Parathyroid adenoma (tissue), 2 donors: ENCODE results near the gene SLC7A5.
"Not testable (repeated sequence)": the region's sequence is repeated elsewhere in the genome, so short reads cannot be mapped to it uniquely, and the experiment has no call there.

Source experiments
- H2AFZ ChIP-seq: fragments of 300-600 bp; sonication (generic); one replicate; pipeline ENCODE4 v1.7.0; 2017; ENCODE audit warnings: antibody characterized with exemption, mild to moderate bottlenecking
- H3K27ac ChIP-seq: fragments of 300-600 bp; sonication (generic); one replicate; pipeline ENCODE4 v1.7.0; 2017
- H3K27me3 ChIP-seq: fragments of 300-600 bp; sonication (generic); one replicate; pipeline ENCODE4 v1.7.0; 2017; ENCODE audit warnings: low read length; ENCODE audit not compliant: control insufficient read depth, insufficient read depth
- H3K36me3 ChIP-seq: fragments of 300-600 bp; sonication (generic); one replicate; pipeline ENCODE4 v1.7.0; 2017; ENCODE audit warnings: low read length; ENCODE audit not compliant: control insufficient read depth, insufficient read depth
- H3K4me1 ChIP-seq: fragments of 300-600 bp; sonication (generic); one replicate; pipeline ENCODE4 v1.7.0; 2017; ENCODE audit warnings: control low read depth
- H3K4me2 ChIP-seq: fragments of 300-600 bp; sonication (generic); one replicate; pipeline ENCODE4 v1.7.0; 2017; ENCODE audit warnings: low read length
- H3K4me3 ChIP-seq: fragments of 300-600 bp; sonication (generic); one replicate; pipeline ENCODE4 v1.7.0; 2017; ENCODE audit warnings: low read depth, low read length
- H3K79me2 ChIP-seq: fragments of 300-600 bp; sonication (generic); one replicate; pipeline ENCODE4 v1.7.0; 2017; ENCODE audit warnings: control low read depth
- H3K9ac ChIP-seq: fragments of 300-600 bp; sonication (generic); one replicate; pipeline ENCODE4 v1.7.0; 2017; ENCODE audit warnings: mild to moderate bottlenecking
- H3K9me3 ChIP-seq: fragments of 300-600 bp; sonication (generic); one replicate; pipeline ENCODE4 v1.7.0; 2017; ENCODE audit warnings: low read length; ENCODE audit not compliant: control insufficient read depth
- TF ChIP-seq, protein P1 (sequence below): fragments of 300-600 bp; sonication (generic); IDR thresholded peaks from one replicate; pipeline ENCODE4 v1.7.0; 2017; ENCODE audit warnings: antibody characterized with exemption, mild to moderate bottlenecking
- donor health status: primary hyperparathyroidism.

The SLC7A5 gene

DNA sequence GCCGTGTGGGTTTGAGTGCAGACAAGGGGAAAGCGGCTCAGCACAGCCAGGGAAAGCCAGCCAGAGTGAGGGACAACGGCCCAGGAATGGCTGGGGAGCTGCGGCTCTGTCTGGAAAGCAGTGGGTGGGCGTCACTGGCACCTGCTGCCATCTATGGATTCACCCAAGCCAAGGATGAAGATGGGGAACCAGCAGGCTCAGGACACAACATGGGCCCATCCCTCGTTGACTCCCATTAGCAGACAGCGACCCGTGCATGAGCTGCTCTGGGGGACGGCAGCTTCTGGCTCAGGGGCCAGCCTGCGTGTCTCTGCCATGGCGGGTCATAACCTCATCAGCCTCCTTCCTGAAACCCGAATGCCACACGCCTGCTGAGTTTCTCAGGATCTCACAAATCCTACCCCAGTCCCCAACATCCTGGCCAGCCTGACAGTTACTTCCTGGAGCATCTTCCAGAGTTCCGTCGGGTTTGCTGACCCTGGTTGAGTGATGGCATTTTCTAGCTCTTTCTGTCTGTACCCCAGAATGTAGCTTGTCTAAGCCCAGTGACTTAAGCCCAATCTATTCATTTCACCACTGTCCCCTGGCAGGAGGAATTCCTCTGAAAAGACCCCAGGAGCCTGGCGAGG is 50.7 kb downstream of the SLC7A5 start:
- TF ChIP-seq, protein P1, sequence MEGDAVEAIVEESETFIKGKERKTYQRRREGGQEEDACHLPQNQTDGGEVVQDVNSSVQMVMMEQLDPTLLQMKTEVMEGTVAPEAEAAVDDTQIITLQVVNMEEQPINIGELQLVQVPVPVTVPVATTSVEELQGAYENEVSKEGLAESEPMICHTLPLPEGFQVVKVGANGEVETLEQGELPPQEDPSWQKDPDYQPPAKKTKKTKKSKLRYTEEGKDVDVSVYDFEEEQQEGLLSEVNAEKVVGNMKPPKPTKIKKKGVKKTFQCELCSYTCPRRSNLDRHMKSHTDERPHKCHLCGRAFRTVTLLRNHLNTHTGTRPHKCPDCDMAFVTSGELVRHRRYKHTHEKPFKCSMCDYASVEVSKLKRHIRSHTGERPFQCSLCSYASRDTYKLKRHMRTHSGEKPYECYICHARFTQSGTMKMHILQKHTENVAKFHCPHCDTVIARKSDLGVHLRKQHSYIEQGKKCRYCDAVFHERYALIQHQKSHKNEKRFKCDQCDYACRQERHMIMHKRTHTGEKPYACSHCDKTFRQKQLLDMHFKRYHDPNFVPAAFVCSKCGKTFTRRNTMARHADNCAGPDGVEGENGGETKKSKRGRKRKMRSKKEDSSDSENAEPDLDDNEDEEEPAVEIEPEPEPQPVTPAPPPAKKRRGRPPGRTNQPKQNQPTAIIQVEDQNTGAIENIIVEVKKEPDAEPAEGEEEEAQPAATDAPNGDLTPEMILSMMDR, result no peak

DNA sequence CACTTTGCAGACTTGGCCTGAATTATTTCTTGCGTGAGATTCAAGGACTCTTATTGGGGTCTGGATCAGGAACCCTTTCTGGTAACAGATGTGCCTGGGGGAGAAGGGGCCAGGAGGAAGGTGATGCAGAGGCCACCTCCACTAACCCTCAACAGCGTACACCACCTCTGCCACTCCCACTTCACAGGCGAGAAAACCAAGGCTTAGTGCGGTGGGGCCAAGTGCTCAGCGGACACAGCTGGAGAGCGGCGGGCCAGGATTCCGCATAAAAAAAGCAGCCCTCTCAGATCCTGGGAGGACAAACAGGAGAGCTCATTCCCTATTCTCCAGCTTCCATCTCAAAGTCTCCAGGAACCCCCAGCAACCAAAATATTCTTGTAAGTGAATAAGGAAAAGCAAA is 51.4 kb downstream of the SLC7A5 start:
- Histone ChIP-seq H3K27me3 (no peaks in the 10 kb centered on the region), H3K4me3 (no peak overlapping the region), H3K4me2 (no peak overlapping the region), H3K79me2 (no peaks in the 10 kb centered on the region), H3K9ac (no peak overlapping the region), H3K9me3 (no peaks in the 10 kb centered on the region), H3K4me1 (no peaks in the 10 kb centered on the region), H3K27ac (no peak overlapping the region), H3K36me3 (no peaks in the 10 kb centered on the region), H2AFZ (no peak overlapping the region)
- TF ChIP-seq, protein P1, result no peak

More for the DNA sequence above, 50.7 kb downstream of the SLC7A5 start:
- H3K4me2 ChIP-seq, result no peak overlapping the region
- no peak overlapping the region for H3K9ac ChIP-seq
- no peaks in the 10 kb centered on the region for H3K36me3 ChIP-seq
- no peaks in the 10 kb centered on the region for H3K9me3 ChIP-seq
- H2AFZ ChIP-seq, result no peak overlapping the region
- H3K79me2 ChIP-seq, result no peaks in the 10 kb centered on the region
- H3K4me3 ChIP-seq, result no peak overlapping the region
- H3K4me1 ChIP-seq, result no peaks in the 10 kb centered on the region
- H3K27me3 ChIP-seq, result no peaks in the 10 kb centered on the region
- H3K27ac ChIP-seq, result no peak overlapping the region

DNA sequence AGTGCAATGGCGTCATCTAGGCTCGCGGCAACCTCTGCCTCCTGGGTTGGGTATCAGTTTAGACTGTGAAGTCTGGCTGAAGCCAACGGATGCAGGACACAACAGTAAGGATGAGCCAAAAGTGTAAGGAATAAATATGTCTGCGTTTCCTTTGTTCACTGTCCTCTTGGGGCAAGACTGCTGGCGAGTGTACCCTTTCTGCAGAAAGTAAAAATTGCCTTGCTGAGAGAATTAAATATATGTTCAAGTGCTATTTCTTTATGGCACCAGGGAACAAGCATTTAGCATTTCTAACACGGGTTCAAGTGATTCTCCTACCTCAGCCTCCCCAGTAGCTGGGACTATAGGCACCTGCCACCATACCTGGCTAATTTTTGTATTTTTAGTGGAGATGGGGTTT is 51.9 kb downstream of the SLC7A5 start:
- H3K27me3 ChIP-seq, H3K4me3 ChIP-seq, H3K4me2 ChIP-seq, H3K36me3 ChIP-seq, H3K4me1 ChIP-seq, H3K79me2 ChIP-seq, H2AFZ ChIP-seq, H3K27ac ChIP-seq, H3K9ac ChIP-seq, H3K9me3 ChIP-seq: not testable (repeated sequence)

DNA sequence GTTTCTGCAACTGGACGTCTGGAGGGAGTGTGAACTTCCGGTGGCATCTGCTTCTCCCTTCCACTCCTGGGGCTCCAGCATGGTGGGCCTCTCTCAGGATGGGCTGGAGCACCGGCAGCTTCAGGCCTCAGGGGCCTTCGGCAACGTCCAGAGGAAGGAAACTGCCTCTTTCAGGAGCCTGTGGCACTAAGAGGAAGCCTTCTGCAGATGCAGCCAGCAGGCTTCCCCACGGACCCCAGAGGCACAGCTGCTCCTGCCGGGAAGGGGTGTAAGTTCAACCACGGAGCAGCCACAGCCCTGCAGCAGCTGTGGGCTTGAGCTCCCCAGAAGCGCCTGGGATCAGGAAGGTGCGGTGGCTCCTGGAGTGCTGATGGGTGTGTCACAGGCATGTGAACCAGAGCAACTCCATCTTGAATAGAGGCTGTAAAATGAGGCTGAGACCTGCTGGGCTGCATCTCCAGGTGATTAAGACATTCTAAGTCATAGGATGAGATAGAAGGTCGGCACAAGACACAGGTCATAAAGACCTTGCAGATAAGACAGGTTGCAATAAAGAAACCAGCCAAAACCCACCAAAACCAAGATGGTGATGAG is 52.7 kb downstream of the SLC7A5 start:
- TF ChIP-seq, protein P1, result no peak
- Histone ChIP-seq H3K4me2 (no peak overlapping the region), H3K27ac (no peak overlapping the region), H3K4me1 (no peaks in the 10 kb centered on the region), H3K9me3 (no peaks in the 10 kb centered on the region), H3K36me3 (no peaks in the 10 kb centered on the region), H3K27me3 (no peaks in the 10 kb centered on the region), H3K9ac (no peak overlapping the region), H3K79me2 (no peaks in the 10 kb centered on the region), H2AFZ (no peak overlapping the region), H3K4me3 (no peak overlapping the region)

DNA sequence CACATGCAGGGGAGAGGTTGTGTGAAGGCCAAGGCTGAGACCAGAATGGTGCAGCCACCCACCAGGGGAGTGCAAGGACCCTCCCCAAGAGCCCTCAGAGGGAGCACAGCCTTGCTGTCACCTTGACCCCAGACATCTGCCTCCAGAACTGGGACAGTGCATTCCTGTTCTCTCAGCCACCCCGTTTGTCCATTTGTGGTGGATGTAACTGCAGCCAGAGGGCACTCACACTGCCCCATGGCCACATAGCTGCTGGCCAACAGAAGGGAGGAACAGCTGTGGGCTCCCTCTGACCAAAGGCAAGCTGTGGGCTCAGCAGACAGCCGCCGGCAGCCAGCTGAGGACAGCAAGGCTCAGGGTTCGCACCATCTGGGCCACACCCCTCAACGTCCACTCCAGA is 53.7 kb downstream of the SLC7A5 start:
- no peaks in the 10 kb centered on the region for H3K9me3 ChIP-seq
- no peaks in the 10 kb centered on the region for H3K36me3 ChIP-seq
- H3K4me3 ChIP-seq, result no peak overlapping the region
- TF ChIP-seq, protein P1, result no peak
- H3K27me3 ChIP-seq, result no peaks in the 10 kb centered on the region
- no peak overlapping the region for H3K9ac ChIP-seq
- no peaks in the 10 kb centered on the region for H3K79me2 ChIP-seq
- H3K27ac ChIP-seq, result no peak overlapping the region
- no peak overlapping the region for H2AFZ ChIP-seq
- no peak overlapping the region for H3K4me2 ChIP-seq
- H3K4me1 ChIP-seq, result no peaks in the 10 kb centered on the region
